Adrenal gland (tissue), 5 donors: ENCODE results near the gene MAP2K7.

Experiments used
- CTCF ChIP-seq, 6 experiments: fragments of 450-650 bp in 4 of 6; fragments of 200-600 bp in 2 of 6; sonication (generic) in 1 of 6; IDR thresholded peaks; 1 replicate in 5 of 6; 2 replicates in 1 of 6; pipeline versions ENCODE4 v1.5.1 to v1.8.0; 2016 to 2021; ENCODE audit warnings: antibody characterized with exemption in 6 of 6, mild to moderate bottlenecking in 2 of 6, moderate library complexity in 1 of 6
- POLR2A ChIP-seq, 2 donors: fragments of 450-650 bp; IDR thresholded peaks; one replicate each; pipeline ENCODE4 v1.6.1; 2017; ENCODE audit warnings: antibody characterized with exemption in 2 of 2, mild to moderate bottlenecking in 2 of 2, moderate library complexity in 1 of 2
- donor health status: DM: no; HTN: no; CAD: no.

GRCh38 chr19:7881910-7882309, 21.8 kb upstream of the MAP2K7 start:
- no peak for TF ChIP-seq CTCF (IDR thresholded peaks at IDR 0.05)
- no peak for TF ChIP-seq POLR2A (IDR thresholded peaks at IDR 0.05)
